Pulmonary artery endothelial cell (primary cell): ENCODE results near the gene PHLDB1. TPM values are rescaled to one million over a fixed set of nuclear protein-coding genes. Genes with fewer than 3 reads are reported as not detected.

Experiments
- DNase-seq: peaks from one replicate; pipeline ENCODE4 v3.0.0-alpha.2; 2011; ENCODE audit warnings: low read depth, low spot score
- total RNA-seq: library from RNA; depleted of rRNA; stranded (reverse); fragments of >200 nt; gene quantifications from 2 replicates; pipeline ENCODE4 v1.2.3, GENCODE V29; 2014

PHLDB1 gene
- total RNA-seq, 1 donor from 2014 or later: 79.3 TPM

DNA sequence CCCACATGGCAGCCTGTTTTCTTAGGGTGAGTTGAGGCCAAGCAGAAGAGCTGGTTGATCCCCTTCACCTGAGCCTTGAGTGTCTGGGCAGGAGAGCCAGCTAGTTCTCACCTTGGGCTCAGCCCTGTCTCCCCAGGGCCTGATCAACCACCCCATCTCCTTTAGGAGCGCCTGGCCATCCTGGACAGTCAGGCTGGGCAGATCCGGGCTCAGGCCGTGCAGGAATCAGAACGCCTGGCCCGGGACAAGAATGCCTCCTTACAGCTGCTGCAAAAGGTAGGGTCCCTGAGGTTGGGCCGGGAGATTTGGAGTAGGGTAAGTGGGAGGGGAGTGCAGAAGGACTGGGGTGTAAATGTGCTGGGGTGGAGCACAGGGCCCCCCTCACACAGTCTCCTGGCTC is 31.3 kb downstream of the PHLDB1 start:
- no peak for DNase-seq

DNA sequence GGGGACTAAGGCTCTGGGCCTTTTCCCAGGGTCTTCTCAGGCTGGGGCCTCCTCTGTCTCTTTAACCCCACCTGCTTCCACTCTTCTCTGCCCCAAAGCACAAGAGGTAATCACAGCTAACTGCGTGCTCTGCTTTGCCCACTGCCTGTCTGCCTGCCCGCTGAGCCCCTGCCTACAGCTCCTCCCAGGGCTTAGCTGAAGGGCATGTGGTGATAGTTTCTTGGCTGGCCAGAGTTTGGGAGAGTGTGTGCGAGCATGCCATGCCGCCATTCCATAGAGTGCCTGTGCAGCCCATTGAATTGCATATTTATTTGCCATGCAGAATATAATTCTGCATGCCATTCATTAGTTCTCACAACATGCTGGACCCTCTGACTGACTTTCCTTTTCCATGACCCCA is 32.5 kb downstream of the PHLDB1 start:
- DNase-seq: no peak

DNA sequence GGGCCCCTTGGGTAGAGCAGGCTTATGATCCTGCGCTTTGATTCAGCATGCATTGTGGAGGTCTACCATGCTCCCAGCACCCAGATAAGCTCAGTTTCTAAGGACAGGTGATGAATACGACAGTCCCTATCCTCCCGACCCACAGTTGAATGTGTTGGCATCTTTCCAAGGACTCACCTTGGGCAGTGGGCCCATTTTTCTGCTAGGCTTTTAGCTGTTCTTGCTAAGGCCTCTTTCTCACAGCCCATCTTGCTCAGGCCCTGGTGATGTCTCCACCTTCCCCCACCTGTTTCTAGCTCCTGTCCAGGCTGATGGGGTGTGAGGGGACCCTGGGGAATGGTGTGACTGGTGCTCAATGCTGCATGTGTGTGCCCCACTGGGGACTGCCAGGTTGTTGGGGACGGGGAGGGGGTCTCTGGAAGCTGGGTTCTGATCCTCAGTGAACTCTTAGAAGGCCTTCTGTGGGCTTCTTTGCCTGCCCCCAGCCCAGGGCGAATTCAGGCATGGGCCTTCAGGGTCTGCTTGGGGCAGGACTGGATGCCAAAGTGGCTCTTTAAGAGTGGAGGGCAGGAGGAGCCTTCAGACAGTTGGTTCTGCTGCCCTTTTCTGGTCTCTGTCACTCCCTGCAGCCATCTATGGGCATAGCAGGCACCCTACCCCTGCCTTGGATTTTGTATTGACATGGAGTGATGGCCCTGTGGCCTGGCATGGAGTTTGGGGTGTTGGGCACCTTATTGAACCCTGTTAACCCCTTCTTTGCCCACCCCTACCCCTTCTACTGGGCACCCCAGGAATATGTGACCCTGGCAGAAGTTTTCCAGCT is 33.1 kb downstream of the PHLDB1 start:
- no peak for DNase-seq

DNA sequence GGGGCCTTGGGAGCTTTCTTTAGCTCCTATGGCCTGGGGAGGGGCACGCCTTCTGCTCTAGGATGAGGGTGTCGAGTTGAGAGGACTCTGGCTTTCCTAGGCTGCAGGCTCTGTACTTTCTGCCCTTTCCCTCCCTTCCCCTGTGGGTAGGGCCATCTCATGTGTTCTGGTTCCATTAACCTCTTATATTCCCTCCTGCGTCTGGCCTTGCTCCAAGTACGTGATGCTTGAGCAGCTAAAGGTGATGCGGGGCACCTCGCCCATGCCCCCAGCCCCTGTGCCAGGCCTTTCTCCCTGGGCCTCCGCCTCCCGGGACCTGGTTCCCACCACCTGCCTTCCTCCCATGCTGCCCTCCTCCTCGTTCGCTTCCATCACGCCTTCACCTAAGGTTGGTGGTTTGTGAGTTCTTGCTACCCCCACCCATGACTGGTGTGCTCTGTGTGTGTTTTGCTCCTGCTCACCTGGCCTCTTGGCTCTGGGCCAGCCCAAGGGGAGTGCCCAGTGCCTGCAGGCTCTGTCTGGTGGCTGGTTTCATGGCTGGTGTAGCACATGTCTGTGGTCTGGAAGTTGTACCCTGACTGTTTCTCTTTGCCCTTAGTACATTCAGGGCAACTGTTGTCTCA is 34.1 kb downstream of the PHLDB1 start:
- DNase-seq: no peak

DNA sequence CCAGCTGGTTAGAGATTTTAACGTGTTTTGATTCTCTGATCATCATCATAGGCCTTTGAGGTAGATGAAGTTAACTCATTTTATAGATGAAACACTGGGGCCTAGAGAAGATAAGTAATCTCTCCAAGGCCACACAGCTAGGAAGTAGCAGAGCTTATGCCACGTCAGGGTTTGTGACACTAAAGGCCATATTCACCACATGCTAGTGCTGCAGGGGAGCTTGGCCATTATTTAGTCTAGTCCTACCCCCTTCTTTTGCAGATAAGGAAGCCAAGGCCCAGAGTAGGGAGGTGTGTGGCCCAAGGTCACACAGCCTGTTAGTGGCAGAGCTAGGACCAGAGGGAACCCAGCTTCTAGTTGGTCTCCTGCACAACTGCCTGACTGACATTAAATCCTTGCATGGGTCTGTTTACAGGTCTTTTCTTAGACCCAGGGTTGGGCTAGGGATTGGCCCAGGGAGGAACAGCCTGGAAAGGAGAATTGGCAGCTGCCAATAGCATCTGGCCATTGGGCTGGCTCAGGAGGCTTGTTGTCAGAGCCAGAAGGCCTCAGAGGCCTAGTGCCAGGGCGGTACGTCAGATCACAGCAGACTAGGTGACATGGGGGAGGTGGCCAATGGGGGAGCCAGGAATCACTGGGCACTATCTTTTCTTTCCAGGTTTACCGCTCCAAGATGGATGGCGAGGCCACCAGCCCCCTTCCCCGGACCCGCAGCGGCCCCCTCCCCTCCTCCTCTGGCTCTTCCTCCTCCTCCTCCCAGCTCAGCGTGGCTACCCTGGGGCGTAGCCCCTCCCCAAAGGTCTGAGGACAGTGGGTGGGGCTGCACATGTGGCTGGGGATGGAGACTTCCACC is 36.0 kb downstream of the PHLDB1 start:
- DNase-seq: no peak

DNA sequence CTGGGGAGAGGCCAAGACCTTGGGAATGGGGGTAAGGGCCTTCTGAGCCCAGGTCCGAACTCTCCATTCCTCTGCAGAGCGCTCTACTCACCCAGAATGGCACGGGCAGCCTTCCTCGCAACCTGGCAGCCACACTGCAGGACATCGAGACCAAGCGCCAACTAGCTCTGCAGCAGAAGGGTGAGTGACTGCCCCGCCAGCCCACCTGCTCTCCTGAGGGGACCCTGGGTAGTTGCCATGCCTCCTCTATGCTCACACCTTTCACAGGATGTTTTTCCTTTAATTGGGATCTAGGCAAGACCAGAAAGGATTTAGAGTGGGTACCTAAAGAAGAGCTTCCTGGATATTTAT is 36.6 kb downstream of the PHLDB1 start:
- DNase-seq: no peak

DNA sequence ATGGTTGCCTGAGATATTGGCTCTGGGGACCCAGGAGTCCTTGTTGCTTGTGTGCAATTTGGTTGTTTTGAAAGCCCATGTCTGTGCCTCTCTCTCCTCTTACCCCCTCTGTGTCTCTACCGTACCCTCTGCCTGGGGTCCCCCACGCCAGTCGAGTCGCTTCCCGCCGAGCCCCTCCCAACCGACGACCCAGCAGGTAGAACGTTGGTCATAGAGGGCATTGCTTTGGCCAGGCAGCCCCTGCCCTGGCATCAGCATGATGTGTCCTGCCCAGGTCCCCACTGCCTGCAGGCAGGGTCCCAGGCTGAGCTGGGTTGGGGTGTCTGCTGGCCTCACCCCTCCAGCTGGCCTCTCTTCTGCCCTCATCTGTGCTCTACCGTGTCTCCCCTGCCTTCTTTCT is 37.1 kb downstream of the PHLDB1 start:
- no peak for DNase-seq

DNA sequence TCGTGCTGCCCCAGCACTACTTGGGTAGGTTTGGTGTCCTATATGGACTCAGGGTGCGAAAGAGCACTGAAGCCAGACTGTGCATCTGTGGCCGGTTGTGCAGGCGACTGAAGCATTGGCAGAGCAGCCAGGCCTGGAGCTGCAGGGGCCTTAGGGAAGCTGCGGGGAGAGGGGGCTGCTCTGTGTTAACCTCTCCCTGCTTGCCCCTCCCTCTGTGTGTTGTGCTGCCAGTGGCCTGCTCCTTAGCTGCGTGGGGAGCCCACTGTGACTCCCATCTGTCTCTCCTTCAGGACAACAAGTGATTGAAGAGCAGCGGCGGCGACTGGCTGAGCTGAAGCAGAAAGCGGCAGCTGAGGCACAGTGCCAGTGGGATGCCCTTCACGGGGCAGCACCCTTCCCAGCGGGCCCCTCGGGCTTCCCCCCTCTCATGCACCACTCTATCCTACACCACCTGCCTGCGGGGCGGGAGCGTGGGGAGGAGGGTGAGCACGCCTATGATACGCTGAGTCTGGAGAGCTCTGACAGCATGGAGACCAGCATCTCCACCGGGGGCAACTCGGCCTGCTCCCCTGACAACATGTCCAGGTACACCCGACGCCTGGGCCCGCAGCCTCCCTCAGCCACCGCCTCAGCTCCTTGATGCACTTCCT is 37.8 kb downstream of the PHLDB1 start:
- no peak for DNase-seq

DNA sequence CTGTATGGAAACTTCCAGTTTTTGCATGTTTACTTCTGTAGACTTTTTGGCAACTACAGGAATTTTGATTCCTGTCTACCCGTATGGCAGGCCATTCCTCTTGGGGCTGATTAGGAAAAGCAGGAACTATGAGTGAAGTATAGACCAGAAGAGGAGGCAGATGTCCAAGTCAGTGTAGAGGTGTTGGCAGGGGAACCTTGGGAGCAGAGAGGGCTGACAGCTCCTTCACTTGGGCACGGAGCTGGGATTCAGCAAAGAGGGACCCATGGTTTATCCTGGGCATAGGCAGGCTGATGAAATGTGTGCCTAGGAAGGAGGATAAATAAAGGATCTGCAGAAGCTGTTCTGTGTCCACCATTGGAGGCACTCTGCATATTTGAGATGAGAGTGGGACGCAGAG is 39.0 kb downstream of the PHLDB1 start:
- no peak for DNase-seq

DNA sequence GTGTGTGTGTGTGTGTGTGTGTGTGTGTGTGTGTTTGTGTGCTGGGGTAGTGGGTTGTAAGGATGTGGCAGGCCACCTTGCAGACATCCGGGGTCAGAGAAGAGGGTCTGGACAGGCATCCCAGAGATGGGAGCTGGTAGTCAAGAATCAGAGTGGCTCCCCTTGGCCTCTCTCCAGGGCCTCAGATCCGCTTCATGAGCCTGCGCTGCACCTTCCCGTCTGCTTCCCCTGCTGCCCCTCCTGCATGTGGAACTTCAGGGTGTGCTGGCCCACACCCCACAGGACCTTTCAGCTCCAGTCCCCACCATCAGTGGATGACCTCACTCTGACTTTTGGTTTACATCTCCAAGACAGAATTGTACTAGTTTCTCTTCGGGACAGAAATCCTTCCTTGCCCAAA is 40.9 kb downstream of the PHLDB1 start:
- no peak for DNase-seq

DNA sequence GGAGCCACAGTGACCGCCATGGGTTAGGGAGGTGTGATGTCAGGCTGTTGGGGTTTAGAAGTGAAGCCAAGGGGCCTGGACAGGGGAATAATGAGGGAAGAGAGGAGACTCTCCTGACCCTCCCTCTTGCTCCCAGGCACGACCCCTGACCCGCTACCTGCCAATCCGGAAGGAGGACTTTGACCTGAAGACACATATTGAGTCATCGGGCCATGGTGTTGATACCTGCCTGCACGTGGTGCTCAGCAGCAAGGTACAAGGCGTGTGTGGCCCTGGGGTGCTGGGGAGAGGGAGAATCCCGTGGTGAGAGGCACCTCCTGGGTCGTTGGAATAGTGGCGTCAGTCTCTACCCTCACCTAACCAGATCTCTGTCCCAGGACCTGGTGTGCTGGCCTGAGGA is 42.5 kb downstream of the PHLDB1 start:
- DNase-seq: no peak

DNA sequence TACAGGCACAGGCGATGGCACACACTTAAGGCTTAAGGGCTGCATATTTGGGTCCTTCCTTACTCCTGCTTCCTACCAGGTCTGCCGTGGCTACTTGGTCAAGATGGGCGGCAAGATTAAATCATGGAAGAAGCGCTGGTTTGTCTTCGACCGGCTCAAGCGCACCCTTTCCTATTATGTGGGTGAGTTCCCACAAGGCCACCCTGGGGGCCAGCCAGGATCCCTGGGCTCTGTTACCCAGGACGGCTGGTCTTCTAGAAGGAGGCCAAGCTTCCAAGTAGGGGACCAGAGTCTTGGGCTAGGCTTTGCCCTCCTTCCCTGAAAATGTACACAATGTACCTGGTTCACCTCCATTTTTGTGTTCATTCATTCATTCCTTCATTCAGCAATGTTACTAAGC is 43.0 kb downstream of the PHLDB1 start:
- DNase-seq: no peak

DNA sequence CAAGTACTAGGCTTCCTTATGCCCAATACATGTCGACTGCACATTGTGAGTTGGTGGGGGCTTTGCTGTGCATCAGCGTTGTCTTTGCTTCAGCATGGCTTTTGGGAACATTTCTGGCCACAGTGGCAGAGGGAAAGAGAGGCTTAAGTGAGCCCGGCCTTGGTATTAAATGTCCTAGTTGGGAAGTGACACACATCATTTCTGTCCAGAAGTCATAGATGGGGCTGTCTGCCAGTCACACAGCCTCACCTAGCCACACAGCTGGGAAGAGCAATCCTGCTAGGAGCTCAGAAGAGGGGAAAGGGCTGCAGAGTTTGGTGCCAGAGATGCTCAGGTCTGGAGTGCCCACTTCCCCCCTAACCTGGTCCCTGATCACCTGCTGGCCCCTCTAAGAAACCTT is 44.4 kb downstream of the PHLDB1 start:
- no peak for DNase-seq

DNA sequence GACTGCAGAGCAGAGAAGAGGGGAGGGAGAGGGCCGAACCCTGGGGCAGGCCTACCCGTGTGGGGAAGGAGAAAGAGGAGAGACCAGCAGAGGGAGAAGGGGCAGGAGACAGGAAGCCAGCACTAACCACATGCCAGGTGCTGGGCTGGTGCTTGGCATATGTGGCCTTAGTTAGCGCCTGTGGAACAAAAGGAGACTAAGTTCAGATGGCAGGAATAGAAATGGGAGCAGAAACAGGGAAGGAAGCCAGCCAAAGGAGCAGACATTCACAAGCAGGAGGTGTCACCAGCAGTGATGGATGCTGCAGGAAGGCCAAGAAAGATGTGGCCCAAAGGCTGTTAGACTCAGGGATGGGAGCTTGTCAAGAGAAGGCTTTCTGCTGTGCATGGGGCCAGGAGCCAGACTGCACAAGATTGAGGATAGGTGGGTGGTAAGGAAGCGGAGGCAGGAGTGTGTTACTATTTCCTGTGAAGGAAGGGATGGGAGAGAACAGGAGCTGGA is 45.3 kb downstream of the PHLDB1 start:
- no peak for DNase-seq

DNA sequence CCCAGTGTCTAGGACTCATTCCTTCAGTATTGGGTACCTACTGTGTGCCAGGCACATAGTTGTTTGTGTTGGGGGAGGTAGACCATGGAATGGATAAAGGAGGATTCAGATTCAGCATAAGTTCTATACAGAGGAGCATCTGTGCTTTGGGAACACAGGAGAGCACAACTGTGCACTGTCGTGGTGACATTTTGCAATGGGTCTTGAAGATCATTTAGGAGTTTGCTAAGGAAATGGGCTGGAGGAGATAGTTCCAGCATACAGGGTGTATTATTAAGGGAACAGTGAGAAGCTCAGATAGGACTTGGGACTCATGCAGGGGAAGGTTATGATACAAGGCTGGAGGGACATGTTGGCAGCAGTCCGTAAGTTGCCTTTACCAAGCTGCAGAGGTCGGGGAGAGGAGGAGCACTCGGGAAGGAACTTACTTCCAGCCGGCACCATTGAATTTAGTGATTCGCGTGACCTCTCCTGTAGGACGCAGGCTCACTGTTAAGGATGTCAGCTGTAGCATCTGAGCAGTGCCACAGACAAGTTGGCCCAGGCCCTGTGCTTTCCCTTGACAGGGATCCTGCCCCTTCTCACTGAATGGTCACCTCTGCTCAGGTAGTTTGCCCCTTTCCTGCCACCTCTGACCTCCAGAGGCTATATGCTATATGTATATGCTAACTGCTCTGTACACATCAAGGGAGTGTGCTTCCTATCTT is 46.4 kb downstream of the PHLDB1 start:
- no peak for DNase-seq

DNA sequence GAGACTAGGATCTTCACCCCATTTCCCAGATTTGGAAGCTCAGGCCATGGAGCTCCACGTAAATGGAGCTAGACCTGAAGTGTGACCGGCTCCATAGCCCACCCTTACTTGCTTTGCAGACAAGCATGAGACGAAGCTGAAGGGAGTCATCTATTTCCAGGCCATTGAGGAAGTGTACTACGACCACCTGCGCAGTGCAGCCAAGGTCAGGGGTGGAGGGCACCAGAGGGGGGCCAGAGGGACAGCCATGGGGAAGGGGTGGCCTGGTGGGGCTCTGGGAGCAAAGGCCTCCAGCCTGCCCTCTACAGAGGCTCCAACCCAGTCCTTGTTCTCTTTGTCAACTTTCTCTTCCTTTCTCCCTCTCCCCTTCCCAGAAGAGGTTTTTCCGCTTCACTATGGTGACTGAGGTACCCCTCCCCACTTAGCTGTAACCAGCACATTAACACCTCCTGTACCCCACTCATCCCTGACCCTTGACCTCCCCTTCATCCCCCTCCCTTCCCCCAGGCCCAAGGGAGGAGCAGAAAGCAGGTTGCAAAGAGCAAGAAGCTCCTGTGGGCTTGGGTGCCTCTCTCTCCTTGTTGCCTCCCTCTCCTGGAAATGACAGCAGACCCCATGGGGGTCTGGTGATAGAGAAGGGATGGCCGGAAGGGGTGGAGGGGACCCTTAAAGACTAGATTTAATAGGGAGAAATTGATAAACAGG is 48.2 kb downstream of the PHLDB1 start:
- no peak for DNase-seq

DNA sequence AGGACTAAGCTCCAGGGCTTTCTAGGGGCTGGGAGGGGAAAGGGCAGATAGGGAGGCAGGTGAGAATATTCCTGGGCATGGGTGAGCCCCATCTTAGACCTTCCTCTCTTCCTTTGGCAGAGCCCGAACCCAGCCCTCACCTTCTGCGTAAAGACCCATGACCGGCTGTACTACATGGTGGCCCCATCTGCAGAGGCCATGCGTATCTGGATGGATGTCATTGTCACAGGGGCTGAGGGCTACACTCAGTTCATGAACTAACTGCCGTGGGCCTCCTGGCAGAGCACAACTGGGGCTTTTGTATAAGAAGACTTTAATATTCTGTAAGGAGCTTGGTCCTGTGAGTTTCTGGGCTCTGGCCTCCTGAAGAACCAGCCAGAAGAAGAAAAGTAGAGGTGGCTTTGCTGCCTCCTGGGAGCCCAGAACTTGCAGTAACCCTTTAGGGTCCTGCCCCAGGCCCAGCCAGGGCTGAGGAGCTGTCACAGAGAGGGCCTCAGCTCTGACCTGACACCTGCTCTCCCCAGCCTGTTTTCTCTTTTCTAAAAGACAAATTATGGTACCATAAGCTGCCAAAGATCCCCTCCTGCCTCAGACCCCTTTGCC is 49.2 kb downstream of the PHLDB1 start:
- DNase-seq: no peak

DNA sequence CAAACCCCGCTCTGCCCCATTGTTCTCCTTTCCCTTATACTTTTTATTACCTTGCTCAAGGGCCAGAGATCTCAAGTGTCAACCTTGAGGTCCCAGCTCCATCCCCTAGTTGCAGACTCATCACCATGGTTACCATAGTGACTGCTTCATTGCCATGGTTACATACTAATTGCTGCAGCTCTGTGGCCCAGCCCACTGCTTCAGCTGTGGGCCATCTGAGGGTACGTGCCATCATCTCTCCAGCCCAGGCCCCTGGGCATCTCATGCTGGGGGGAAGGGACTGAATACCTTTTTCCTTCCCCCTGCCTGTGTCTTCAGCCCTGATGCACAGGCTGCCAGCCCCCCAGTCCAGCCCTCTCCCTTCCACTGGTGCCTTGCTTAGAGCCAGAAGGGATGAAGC is 49.8 kb downstream of the PHLDB1 start:
- DNase-seq: no peak

DNA sequence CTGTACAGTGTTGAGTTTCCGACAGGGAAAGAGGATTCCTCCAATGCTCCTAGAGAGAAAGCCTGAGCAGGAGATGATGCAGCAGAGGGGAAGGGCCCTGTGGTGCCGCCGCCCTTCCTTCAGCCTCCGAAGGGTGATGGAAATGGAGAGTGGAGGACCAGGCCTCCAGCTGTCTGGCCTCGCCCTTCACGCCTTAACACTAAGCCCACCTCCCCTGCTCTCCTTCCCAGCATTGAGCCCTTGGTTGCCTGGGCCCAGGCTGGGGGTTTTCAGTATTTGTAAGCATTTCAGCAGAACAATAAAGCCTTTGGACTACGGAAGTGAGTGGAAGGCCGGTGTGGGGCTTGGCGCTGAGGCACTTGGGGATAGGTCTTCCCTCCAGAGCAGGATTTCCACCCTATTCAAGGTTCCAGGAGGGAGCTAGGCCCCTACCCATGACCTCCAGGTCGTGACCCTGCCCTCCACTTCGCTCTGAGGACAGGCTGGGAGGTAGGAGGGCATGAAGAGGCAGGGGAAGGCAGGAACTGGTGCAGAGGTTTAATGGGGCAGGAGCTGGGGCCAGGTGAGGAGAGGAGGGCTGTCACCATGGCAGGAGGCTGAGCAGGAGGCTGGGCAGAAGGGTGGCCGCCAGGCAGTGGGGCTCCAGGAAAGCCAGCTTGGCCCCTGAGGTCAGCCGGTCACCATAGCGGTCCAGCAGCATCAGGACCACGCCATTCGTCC is 50.5 kb downstream of the PHLDB1 start:
- no peak for DNase-seq
